Activated naive CD8-positive, alpha-beta T cell treated with anti-CD3 and anti-CD28 coated beads, Interleukin-2, amount 50 U/mL, for 16 hours (primary cell): ENCODE results near the gene EVC2.

Experiments used
- DNase-seq: peaks from one replicate; pipeline ENCODE4 v3.0.0-alpha.2; 2020; ENCODE audit warnings: low read depth, low spot score

The EVC2 gene

DNA sequence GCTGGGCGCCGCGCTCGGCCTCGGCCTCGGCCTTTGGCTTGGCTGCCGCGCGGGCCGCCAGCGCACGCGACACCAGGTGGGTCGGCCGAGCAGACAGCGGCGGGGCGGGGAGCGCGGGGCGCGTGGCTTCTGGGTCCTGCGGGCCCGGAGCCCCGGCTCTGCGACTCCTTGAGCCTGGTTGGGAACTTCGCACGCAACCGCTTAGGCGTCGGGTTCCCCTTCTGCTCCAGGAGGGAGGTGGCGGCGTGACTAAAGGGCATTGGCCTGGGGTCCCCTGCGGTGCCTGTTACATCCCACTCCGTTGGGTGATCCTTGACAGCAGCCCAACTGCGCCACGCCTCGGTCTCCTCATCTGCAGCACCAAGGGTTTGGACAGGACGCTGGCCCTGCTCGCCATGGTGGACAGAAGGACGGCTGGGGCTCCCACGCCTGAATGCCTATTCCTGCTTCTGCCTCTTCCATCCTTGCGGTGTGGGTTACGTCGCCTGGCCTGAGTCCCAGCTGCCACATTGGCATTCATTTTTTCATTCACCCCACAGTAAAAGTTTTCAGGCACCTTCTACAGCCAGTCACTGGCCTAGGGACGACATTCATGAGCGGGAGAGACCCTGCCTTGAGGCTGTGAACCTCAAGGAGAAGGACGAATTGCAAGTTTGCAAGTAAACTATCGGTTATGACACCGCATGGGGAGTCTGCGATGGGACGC lies 3.3 kb upstream of the EVC2 start:
- no peak for DNase-seq

DNA sequence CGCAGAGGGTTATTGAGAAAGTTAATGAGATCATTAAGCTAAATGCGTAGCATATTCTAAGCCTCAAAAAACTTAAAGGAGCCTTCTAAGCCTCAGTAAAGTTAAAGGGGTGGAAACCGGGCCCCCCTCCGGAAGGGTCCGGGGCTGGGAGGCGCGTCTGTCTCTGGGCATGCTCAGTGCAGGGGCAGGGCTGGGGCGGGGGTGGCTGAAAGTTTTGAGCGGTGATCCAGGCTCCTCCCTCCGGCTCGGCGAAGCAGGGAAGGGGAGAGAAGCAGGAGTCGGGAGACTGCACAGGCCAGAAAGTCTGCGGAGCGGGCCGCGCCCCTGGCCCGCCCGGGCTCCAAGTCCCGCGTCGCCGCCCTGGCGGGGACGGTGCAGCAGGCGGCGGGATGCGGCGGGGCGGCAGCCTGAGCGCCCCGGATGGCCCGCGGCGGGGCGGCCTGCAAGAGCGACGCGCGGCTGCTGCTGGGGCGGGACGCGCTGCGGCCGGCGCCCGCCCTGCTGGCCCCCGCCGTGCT lies 2.7 kb upstream of the EVC2 start, which contains the start of gene EVC:
EVC (plus strand) TSS at position 241 of the 518 bp plus-strand sequence; CDS start at position 421, 180 bp downstream.
- no peak for DNase-seq

DNA sequence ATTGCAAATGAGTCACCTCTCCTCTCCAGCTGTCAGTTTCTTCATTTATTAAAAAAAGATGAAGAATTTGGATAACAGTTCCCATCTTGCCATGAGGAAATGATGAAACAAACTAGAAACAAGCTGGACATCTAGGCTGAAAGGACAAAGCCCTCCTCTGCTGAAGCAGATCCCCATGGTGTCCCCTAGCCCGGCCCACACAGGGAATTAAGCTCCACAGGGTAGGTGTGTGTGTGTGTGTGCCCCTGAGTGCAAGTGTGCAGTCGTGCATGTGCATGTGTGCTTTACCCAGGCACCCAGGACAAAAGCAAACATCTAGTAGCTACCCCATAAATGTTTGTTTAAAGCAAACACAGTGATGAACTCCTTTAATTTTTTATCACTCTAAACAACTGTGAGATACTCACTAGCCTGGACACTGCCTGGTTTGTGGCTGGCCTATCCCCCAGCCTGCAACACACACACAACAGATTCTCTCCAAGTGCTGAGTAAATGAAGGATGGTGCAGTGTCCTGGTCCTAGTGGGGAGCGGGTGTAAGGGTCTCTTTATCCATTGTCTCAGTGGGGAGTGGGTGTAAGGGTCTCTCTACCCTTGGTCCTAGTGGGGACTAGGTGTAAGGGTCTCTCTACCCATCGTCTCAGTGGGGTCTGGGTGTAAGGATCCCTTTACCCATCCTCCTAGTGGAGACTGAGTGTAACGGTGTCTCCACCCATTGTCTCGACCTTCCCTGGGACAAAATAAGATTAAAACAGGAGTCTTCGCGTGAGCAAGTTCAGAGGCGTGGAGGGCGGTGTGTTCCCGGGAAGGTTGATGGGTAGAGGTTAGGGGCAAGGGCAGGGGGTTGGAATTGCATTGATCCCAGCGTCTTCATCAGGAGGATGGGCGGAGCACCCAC lies 2.0 kb upstream of the EVC2 start:
- no peak for DNase-seq

DNA sequence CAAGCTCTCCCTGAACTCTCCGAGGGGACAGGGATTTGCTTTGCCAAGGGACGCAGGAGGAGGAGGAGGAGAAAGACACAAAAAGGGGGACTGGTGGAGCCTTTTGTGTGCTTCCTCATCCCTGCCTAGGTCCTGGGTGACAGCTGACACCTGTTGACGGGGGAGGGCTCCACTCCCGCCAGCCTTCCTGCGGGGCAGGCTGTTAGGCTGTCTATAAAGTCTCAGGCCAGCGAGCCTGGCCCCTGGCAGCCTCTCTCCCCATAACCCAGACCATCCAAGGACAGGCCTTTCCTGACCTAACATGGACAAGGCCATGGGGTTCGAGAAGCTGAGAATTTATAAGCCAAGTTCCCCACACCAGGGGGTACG lies 832 bp upstream of the EVC2 start:
- no peak for DNase-seq

DNA sequence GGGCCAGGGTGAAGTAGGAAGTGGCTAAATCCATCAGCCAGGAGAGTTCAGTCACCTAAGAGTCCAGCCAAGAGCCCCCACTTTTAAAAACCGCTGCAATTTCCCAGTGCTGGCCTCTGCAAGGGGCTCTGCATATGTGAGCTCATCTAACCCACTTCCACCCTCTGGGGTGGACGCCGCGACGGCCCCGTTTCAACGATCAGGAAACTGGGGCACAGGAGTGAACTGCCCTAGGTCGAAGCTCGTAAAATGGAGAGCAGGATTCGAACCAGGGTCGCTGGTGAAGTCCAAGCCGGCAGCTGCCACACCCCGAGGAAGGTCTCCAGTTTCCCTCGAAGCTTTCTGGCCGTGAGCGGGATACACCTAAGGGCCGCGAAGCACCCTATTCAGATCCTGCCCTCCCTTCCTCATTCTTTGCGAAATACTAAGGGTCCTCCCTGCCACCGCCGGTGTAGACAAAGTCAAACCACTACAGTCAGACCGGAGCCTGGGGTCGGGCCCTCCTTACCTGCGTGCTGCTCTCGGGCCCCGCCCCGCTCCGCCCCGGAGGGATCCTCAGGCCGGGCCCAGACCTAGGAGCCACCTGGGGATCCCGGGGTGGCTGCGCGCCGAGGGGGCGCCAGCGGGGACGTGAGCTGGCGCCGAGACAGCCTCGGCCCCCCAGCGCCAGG lies 446 bp downstream of the EVC2 start:
- DNase-seq: no peak

DNA sequence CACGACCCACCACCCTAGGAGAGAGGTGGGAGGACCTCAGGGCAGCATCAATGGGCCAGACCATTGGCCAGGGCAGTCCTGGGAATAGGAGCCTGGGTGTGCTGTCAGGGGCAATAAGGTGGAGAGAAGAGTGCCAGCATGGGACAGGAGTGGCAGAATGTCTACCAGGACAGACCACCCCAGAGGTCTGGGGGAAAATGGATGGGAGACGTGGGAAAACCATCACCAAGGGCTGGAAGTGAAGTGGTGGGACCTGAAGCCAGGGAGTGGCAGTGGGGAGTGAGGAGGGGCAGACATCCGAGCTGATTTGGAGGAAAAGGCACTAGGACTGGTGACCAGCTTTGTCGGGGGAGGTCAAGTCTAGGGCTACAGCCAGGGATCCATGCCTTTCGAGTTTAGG lies 993 bp downstream of the EVC2 start:
- DNase-seq: no peak

DNA sequence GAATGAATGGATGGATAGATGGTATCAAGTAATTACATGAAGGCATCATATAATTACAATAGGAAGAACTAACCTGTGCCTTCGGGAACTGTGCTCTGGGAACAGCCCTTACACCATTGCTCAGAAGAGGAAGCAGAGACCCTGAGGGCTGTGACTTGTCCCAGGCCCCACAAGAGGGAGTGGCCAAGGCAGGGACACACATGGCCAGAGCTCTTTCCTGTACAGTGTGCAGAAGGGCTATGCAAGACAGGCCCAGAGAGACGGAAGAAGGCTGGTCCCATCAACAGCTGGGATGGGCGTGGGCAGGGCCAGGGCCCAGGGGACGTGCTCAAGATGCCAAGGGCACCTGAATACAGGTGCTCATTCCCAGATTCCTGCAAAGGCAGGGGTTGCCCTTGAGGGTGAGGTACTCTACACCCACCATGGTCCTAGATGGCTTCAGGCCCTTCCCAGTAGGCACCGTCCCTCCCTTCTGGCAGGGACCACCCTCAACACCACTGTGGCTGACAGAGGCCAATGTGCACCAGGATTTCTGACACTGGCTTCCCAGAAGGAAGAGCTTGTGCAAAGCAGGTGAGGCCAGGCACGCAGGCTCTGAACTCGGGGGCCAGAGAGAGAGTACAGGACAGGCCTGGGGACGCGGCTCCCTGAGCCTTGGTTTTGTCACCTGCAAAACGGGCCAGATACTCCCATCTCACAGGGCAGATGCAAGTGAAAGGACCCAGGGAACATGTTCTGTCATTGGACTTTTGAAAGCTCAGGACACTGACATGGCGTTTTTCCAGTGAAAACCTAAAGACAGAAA lies 1.7 kb downstream of the EVC2 start:
- DNase-seq: no peak

DNA sequence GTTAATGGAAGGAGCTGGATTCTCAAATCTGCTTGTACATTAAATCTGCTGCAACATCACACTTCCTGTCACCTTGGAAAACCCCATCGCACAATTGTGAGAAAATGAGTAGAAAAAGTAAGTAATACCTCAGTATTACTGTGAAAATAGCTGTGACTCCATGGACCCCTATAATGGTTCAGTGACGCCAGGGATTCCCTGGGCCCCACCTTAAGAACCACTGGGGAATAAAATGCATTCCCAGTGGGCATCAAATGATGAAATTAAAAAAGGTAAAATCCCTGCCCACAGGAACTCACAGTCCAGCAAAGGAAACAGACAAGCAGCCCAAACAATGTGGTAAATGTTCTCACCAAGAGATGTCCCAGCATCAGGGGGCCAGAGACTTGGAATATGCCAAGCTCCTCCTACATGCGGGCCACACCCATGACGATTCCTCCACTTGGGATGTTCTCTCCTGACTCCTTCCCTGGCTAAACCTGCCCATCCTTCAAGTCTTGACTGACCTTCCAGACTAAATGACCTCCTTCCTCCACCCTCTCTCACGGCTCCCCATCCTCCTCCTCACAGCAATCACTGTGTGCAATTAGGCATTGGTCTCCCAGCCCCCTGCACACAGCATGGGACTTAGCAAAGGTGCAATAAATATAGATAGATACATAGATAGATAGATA lies 2.6 kb downstream of the EVC2 start:
- no peak for DNase-seq

DNA sequence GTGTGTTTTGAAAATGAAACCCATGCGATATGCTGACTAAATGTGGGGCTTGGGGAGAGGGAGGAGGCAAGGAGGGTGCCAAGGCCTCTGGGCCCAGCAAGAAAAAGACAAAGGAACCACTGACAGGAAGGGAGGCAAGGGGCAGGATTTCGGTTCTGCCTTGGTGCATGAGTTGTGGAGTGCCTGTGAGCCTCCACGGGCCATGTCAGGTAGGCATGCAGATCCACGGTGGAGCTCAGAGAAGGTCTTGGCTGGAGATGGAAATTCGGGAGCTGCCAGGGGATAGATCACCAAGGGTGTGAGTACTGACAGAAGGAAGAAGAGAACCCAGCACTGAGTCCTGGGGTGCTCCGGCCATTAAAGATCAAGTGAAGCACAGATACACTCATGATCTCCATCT lies 4.1 kb downstream of the EVC2 start:
- DNase-seq: no peak

DNA sequence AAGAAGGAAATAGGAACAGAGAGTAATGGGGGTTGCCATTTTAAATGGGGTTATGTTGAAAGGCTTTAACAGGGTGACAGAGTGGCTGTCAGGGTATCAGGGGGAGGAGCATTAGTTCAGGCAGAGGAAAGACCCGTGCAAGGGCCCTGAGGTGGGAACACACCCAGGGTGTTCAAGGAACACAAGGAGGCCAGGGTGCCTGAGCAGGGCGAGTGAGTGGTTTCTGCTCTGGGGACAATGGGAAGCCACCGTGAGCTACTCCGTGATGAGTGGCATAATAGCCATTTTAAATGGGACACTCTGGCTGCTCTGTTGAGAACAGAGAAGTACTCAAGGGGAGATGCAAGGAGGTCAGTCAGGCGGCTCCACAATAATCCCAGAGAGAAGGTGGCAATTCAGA lies 4.5 kb downstream of the EVC2 start:
- DNase-seq: no peak

DNA sequence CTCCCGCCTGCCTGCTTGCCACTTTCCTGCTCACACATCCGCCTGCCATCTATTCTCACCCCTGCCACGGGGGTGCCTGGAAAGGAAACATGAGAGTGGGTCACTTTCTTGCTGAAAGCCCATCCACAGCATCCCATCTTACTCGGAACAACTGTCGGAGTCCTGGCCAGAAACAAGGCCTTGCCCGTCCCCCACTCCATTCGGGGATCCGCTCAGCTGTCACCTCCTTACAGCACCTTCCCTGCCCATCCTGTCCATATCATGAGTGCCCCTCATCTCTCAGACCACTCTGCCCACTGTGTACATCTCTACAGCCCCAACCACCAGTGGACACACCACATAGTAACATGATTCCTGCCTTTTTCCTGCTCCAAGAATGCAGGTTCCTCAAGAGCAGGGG lies 6.4 kb downstream of the EVC2 start:
- DNase-seq: no peak

DNA sequence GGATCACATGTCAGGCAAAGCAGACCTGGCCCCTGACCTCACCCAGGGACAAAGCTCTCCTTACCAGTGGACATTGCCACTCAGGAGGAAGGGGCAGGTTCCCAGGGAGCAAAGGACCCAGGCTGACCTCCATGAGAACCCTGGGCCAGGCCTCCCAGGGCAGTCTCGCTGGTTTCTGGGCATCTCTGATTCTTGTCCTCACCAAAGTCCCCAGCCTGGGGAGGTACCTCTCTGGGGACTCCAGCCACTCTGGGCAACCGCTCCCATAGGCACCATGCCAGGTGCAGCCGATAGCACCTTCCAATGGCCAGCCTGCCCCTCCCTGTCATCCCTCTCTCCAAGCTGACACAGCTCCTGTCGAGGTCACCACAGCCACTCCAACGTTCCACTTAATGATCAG lies 7.9 kb downstream of the EVC2 start:
- DNase-seq: no peak

DNA sequence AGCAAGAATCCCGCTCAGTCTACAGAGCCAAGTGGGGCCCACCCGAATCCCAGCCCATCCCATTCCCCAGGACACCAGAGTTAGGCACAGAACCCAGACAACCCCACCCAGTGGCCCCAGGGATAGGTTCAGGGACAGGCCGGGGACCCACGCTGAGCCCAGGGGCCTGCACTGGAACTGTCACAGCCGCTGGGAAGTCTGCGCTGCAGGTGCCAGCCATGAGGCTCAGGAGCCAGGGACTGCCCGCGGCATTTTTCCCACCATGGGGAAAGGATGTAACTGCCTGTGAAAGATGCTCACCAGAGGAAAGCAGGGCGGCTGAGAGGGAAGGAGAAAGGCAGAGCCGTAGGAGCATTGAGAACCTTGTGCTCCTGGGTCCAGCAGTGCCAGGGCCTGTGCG lies 12.0 kb downstream of the EVC2 start:
- DNase-seq: no peak

DNA sequence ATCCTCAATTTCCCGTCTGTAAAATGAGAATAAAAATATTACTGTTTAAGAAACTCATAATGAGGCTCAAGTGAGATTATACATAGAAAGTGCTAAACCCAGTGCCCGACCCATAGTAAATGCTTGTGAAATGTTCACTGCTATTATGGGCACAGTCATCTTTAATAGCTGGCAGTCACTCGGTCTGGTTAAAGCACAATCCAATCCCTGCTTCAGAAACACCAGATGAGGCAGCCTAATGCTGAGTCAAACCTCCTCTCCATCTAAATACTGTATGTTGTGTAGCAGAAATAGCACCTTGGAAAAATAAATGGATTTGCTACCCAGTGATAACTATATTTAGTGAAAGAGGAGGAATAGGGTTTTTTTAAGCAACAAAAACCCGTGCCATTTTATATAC lies 14.5 kb downstream of the EVC2 start:
- no peak for DNase-seq

DNA sequence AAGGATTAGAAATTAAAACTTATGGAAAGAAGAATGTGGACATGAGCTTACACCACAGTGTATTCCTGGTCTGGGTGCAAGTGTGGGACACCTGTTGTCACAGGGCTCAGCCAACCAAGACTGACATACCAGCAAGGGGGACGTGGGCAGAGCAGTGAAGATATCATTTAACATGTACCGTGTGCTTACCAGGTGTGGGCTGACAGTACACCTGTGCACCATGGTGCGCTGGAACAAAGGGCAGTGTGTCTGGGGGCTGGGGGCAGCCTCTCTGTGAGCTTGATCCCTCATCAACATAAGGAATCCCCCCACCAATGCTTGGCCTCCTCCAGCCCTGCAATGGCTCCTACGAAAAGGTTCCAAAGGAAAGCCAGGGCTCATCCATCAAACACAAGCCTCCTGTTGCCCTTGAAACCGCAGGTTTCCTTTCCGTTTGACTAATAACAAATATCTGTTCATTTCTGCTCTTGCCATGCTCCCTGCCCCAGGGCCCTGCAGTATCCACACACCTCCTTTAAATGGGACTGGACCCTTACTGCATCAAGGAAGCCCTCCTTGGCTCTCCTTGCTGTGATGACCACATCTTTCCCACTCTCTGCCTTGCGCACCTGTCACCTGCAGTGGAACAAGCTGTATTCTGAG lies 16.7 kb downstream of the EVC2 start:
- DNase-seq: no peak

DNA sequence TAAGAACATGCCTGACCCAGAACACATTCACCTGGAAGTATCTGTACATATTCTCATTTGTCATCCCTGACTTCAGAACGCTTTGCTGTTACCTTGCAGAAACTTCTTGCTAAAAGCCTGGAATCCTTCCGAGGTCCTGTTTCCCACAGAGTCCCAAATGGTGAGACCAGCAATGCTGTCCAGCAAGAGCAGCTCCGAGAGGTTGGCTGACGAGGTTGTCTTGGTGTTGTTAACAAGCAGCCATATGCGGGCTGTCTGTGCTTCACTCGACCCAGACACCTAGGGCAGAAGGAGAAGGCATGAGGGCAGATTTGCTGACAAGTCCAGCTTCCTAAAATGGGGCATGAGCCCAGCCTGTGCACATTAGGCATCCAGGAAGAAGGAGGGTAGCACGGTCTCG lies 19.3 kb downstream of the EVC2 start:
- DNase-seq: no peak

DNA sequence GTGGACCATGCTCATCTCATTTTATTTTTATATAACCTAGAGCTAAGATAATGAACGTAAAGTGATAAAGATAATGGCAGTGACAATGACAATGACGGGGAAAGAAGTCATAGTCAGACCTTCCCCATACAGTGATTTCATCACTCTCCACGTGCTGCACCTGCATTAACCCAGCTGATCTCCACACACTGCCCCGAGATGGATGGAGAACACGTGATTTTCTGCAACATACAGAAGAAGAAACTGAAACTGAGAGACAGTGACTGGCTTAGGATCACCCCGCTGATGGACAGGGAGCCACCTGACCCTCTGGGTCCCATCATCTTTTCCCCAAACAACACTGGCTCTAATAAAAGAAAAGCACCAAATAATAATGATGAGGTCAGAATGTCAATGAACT lies 22.0 kb downstream of the EVC2 start:
- no peak for DNase-seq

DNA sequence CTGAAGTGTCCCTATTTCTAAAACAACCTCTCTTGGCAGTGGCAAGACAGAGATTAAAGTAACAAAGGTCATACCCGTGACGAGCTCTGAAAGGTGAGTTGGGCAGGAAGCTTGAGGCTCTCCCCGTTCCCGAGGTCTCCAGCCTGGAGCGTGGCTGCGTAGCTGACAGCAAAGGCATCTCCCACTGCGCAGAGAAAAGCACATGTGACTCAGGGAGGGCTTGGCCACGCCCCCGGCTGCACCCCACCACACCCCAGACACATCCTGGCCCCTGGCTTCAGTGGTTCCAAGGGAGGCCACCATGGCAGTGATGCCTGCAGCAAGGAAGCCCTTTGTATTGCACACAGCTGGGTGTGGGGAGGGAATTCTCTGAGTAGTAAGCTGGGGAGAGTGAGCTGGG lies 23.1 kb downstream of the EVC2 start:
- no peak for DNase-seq

DNA sequence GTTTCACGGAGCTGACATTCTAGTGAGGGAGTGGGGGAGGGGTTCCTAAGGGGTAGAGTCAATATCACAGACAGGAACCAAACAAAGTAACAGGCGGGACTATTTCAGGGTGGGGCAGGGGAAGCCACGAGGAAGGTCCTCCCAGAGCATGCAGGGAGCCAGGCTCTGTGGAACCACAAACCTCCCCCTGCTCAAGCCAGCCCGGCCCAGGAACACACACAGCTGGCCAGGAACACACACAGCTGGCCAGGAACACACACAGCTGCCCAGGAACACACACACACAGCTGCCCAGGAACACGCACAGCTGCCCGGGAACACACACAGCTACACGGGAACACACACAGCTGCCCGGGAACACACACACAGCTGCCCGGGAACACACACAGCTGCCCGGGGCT lies 24.8 kb downstream of the EVC2 start:
- DNase-seq: no peak

DNA sequence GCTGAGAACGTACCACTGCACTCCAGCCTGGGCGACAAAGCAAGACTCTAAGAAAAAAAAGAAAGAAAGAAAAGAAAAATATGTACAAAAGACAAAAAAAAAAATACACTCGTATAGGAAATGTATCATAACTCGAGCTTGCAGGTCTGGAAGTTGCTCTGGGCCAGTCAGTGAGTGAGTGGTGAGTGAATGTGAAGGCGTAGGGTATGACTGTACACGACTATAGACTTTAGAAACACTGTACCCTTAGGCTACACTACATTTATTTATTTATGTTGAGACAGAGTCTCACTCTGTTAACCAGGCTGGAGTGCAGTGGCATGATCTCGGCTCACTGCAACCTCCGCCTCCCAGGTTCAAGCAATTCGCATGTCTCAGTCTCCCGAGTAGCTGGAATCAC lies 29.4 kb downstream of the EVC2 start:
- no peak for DNase-seq

DNA sequence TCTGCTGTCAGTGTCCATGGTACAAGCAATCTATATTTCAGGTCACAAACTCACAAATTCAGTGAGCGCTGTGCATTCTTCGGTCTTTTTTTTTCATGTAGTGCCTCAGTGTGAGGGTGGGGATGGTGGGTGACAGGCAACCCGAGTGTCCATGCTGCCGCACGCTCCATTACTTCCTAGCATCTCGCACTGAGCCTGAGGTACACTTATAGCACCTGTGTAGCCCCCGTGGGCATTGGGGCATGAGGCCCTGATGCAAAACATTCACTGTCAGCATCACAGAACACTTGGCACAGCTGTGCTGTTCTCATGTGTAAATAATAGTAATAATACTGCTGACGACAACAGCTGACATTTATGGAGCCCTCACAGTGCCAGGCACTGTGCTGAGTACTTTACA lies 31.6 kb downstream of the EVC2 start:
- DNase-seq: no peak
